GM19239 (cell line): Measurements from ENCODE around the gene C2CD2.

Experiments used
- DNase-seq: peaks from one replicate; pipeline ENCODE4 v3.0.0; 2011; ENCODE audit warnings: low spot score; ENCODE audit not compliant: insufficient read length
- FAIRE-seq: peaks from 2 replicates; lab custom pipeline; 2011; peaks lifted over from hg19 to GRCh38; lab: Jason Lieb, UNC

Gene C2CD2

DNA sequence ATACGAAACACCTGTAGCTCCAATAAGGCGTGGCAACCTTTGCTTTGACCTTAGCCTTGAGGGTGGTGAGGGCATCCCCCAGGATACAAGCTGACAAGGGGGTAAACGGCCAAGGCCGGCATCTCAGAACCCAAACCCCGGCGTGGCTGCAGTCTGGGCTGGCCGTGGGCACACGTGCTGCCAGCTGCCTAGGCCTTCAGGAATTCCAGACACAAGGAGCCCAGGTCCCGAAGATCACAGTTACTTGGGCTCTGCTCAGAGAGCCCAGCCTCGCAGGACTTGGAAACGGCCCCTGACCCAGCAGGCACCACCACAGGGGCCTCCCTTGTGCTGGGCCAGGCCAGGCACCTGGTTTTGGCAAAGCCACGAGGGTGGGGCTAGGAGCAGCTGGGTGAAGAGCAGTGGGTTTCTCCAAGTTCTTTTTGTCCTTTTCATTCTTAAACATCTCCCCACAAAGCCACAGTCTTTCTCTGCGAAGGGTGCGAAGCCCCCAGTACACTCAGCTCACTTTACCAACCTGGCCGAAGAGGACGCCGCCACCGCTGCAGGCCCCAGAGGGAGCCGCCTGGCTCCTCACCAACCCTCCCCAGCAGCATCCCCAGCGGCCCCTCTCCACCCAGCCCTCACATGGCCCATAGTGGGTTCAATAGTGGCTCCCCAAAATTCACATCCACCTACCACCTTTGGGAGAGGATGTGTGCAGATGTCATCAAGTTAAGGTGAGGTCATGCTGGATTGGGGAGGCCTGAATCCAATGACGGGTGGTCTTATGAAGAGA, 101.5 kb downstream of the C2CD2 start:
- DNase-seq = no peak
- FAIRE-seq = no peak

DNA sequence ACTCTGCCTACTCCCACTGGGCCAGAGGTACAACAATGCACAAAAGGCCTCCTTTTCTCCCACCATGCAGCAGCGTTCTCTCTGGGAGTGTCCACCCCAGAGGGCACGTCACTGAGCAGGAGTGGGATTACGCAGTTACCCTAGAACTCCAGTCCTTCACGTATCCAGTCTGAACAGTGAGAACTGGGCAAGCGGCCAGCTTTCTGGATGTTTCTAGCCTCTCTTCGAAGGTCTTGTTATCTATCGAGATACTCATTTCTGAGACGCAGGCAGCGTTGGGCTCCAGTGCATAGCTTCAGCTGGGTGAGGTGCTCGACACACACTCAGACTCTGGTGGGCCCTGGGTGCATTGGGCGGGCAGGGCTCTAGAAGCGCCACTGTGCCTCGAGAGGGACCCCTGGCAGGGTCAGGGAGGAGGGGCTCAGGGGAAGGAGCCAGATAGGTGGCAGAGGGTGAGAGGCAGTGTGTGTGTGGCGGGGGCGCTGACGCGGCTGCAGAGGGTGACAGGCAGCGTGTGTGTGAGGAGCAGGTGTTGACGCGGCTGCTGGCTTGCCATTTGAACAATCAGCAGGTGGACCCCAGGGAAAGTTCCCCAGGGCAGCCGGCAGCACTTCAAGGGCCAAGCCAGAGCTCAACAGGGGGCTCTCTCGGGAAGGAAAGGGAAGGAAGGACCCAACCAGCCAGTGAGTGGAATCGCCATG, 102.6 kb downstream of the C2CD2 start:
- DNase-seq (no peak), FAIRE-seq (no peak)

DNA sequence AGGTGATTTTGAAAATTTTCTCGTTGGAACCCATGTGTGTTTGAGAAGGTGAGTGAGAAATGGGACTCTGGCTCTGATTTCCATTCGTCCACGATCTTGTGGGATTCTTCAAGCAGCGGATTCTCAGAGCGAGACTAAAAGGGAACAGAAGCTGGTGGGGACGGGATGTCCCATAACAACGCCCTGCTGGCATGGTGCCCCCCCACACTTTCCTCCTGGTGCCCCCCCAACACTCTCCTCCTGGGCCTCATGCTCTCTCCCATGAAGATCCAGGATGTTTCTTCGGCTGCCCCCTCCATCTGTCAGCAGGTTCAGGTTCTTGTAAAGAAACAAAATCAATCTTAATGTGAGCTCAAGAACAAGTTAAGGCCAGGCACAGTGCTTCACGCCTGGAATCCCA, 103.7 kb downstream of the C2CD2 start:
- DNase-seq (no peak), FAIRE-seq (no peak)

GRCh38 chr21:41848958-41849580, 104.7 kb downstream of the C2CD2 start:
- no peak for DNase-seq

GRCh38 chr21:41848533-41848932, 105.3 kb downstream of the C2CD2 start:
- DNase-seq (no peak), FAIRE-seq (no peak)

More at GRCh38 chr21:41848958-41849580, 104.7 kb downstream of the C2CD2 start:
- no peak for FAIRE-seq

GRCh38 chr21:41847066-41847804, 106.6 kb downstream of the C2CD2 start:
- DNase-seq (no peak), FAIRE-seq (no peak)

- no peak for DNase-seq
- FAIRE-seq = no peak
These were observed 107.3 kb downstream of the C2CD2 start for GRCh38 chr21:41846536-41846935.

GRCh38 chr21:41846033-41846317, 107.8 kb downstream of the C2CD2 start:
- FAIRE-seq (no peak), DNase-seq (no peak)

DNA sequence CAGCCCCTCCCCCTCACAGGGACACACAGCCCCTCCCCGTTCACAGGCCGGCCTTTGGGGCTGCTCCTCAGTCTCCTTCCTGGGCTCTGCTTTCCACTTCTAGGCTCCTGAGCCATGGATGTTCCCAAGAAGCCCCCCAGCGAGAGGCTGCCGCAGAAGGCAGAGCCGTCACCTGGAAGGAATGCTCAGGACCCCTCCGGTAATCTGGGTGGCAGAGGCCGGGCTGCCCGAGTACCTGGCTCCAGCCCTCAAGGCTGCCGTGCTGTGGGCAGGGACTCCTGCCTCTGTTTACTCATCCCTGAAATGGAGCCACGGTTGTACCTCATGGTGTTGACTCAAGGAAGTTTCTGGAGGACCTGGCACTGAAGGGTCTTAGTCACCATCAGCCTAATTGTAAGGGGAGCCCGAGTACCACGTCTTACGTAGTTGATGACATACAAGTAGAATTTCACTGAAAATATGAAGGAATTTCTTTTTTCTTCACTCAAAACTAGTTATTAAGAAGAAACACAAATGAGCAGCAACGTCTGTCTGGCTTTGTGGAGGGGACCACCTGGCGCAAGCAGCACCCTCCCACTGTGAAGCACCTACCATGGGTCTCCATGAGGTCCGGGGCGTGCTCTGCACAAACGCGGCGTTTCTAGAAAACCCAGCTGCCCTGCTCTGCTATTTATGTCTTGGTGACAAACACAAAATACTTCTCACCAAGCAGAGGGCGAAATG, 108.3 kb downstream of the C2CD2 start:
- no peak for FAIRE-seq
- no peak for DNase-seq

DNA sequence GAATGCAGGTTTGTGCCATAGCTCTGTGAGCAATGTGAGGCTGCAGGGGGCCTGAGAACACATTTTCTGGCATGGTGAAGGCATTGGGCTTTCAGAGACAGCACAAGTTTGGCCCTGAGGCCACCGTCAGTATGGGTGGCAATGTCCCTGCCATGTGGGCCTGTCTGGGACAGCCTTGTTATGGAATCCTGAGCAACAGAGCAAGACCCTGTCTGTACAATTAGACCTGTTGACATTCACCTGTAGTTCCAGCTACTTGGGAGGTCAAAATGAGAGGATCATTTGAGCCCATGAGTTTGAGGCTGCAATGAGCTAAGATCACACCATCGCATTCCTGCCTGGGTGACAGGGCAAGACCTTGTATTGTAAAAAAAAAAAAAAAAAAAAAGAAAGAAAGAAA, 110.2 kb downstream of the C2CD2 start:
- no peak for DNase-seq
- FAIRE-seq = peak; percentile 69

- no peak for FAIRE-seq
- DNase-seq = no peak
These were observed 112.9 kb downstream of the C2CD2 start for GRCh38 chr21:41840880-41841279.

DNA sequence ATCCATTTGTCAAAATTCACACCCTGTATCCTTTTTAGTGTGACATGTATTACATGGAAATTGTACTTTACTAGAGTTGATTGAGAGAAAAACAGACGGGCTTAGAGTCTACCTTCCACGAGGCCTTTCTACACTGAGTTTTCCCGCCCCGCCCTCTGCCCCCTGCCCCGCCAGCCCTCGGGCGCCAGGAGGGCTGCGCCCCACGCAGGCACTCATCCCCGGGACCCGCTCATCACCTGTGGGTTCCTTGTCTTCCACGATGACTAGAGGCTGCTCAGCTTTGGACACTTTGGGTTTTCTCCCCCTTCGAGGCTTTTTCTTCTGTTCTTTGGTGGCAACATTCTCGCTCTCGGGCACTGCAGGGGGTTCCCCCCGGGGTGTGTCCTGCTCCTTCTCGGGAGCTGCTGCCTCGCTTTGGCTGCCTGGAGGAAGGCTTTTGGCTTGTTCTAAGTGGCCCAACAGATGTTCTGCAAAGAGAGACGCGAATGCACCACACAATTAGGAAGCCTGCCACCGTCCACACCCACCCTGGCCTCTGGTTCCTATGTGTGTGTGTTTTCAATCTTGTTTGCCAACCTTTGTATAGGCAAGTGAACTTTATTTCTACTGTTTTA, 114.3 kb downstream of the C2CD2 start:
- FAIRE-seq (no peak), DNase-seq (no peak)

DNA sequence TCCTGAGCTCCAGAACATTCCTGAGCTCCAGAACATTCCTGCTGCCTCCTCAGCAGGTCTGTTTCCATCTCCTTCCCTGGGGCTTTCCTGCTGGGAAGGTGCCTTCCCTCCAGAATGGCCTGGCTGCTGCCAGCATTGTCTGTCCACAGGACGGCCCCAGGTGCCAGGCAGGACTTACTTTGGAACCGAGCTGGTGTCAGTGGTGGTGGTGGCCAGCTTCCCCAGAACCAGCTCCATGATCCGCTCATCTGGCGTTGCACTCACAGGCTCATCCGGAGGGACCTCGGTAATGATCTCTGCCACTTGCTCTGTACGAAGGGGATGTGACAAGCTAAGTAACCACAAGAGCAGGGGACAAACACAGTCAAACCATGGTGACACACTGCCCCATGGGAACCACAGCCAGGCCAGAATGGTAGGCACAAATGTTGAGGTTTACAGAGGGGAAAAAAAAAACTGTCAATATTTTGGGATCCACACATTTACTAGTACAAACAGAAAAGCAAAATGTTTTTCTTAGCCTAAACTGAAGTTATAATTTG, 116.0 kb downstream of the C2CD2 start:
- peak; percentile 28 for FAIRE-seq
- no peak for DNase-seq

- DNase-seq (no peak), FAIRE-seq (no peak)
These were observed 117.4 kb downstream of the C2CD2 start for GRCh38 chr21:41836166-41837015.

DNA sequence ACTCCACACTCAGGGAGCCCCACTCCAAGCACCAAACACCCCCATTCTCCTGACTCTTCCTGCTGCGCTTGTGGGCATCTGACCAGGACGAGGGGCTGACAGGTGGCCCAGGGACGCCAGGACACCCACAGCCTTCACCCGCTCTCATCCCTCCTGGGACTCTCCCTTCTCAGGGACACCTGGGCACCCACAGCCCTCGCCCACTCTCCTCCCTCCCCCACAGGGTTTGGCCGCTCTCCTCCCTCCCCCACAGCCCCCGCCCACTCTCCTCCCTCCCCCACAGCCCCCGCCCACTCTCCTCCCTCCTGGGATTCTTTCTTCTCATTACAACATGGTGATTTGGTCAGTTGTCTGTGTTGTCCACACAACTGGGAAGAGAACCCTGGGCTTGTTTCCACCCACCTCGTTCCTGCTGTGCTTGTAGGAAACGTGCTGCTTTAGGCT, 118.1 kb downstream of the C2CD2 start:
- DNase-seq (no peak), FAIRE-seq (peak; percentile 66)
